ENCODE results near the gene KLHL40.
"Not testable (repeated sequence)": the region's sequence is repeated elsewhere in the genome, so short reads cannot be mapped to it uniquely, and the experiment has no call there.

KLHL40 gene

DNA sequence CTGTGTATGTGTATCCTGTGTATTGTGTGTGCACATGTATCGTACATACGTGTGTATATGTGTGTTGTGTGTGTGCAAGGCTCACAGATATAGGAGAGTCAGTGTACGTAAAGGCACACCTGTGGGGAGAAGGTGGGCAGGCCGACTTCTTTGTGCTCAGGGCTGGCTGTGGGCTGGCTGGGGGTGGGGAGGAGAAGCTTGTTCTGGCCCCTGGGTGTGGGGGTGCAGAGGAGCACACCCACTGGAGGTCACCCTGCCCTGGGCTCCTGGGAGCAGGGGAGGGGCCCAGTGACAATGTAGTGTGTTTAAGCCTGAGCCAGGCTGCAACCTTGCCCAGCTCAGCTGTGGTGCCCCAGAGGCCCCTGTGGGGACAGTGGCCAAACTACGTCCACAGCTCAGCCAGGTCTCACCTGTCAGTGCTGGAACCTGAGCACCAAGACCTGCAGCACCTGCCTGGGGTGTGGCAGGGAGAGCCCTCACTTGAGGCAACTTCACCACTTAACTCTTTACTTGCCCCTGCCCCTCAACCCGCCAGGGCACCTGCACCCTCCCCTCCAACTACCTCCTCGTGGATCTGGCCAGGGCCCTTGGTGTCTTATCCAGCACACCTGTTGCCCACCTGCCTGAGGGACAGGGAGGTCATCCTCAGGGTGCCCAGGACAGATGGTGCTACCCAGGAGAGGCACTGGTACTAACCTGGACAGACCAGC is 19.9 kb downstream of the KLHL40 start:
- no peak for DNase-seq

DNA sequence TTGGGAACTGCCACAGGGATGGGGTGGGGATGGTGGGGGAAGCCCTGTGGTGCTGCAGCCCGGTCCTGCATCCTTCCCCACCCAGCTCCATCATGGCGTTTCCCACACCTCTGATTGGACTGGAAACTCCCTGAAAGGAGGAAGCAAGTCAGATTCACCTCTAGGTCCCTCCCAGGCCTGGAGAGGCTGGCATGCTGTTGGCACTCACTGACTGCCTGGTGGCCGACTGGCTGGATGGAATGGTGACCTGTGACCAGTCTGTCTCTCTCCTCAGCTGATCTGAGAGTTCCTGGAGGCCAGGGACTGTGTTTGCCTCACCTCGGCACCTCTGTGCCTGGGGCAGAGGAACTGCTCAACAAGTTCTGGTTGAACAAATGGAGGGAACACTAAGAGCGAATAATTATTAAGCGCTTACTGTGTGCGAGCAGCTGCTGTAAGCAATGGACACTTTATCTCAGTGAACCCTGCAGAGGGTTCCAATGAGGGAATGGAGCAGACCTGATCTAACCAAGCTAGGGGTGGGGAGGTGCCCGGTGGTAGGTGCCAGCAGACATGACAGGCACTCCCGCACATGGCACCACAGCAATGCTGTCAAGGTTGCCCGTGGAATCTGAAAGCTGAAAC is 20.7 kb downstream of the KLHL40 start:
- no peak for DNase-seq

DNA sequence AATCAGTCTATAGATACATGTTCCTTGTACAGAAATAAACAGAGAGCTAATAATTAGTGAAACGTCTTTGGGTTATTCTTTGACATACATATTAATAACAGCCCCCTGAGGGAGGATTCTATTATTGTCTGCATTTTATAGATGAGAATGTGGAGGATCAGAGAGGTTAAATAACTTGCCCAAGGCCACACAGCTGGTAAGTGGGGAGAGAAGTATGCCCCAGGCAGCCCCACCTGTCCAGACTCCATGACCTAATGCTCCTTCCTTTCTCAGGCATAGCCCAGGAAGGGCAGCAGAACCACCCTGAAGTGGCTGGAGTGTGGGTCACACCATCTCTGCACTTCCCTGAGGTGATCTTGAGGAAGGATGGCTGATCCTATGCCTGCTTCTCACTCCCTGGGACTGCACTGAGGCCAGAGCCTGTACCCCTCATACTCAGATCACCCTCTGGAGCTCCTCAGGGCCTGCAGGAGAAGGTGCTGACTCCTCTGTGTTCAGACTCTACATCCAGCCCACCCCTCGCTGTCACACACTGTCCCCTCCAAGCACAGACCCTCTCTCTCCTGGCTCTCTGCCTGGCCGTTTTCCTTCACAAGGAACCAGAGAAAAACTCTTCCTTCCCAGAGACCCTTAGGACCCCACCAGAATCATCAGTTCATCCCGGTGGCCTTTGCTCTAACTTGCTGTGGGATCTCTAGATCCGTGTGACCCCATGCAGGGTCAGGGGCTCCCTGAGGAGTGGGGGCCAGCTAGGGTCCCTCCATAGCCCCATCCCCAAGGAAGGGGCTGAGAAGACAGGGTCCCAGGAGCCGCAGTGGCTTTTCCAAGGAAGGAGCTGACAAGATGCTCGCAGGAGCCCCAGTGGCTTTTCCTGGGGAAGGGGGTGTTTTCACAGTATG is 21.6 kb downstream of the KLHL40 start:
- DNase-seq, result no peak

DNA sequence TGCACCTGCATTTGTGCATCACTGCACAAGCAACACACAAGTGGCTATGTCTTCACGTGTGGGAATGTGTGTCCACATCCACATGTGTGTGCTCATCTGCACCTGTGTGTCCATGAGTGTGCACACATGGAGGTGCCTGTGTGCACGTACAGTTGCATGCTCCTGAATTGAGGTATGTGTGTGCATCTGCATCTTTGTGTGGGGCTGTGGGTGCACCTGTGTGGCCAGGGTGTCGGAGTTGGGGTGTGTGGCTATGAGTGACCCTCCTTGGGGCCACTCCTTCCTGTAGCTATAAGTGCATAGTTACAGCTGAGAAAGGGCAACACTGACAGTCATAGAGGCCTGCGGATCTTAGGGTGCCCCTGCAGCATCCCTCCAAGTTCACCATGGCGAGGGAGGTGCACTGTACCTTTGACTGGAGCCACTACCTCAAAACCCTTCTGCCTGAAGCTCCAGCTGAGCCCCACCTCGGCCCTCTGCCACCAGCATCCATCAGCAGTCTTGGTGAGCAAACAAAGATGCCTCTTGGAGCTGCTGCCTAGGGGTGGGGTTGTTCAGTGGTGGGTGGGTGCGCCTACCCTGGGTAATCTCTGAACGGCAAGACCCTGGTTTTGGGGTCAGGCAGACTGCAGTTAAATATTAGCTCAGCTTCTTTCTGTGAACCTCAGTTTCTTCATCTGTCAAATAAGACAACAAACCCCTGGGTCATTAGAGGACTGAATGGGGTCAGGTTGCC is 22.5 kb downstream of the KLHL40 start:
- no peak for DNase-seq

DNA sequence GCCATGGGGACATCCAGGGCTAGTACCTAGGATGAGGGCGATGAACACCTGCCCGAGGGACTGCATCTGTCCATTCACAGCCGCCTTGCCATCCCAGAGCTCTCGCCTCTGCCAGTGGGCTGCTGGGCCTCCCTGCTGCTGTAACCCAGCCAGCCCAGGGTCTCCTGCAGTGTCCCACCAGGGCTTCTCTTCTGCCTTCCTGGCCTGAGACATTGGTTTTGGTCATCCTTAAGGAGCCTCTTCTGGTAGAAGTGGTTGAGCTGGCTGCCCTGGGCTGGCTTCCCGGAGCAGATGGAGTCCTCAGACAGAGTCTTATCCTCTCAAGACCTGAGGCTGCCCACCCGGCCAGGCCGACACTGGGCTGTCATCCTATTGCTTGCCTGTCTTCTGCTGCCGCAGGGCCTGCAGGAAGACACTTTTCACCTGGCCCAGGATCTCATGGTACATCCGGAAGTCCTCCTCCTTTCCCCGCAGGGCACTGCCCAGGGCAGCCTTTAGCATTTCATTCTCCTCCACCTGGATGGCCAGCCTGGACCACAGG is 23.3 kb downstream of the KLHL40 start:
- no peak for DNase-seq

DNA sequence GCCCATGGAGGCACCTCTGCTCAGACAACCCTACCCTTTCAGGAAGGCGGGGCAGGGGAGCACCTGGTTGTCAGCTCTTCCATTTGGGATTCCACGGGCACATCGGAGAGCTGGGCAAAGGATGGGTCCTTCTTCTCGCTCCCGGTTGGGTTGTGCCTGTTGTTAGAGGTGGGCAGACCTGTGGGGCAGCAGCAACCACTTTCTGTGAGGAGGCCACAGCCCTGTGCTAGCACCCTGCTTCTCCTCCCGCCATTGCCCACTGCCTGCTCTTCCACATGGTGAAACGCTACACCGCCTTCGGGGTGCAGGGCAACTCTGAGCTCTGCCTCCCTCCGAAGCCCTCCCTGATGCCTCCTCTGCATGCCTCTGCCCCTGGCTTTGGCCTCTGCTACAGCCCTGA is 24.3 kb downstream of the KLHL40 start:
- DNase-seq, result no peak

DNA sequence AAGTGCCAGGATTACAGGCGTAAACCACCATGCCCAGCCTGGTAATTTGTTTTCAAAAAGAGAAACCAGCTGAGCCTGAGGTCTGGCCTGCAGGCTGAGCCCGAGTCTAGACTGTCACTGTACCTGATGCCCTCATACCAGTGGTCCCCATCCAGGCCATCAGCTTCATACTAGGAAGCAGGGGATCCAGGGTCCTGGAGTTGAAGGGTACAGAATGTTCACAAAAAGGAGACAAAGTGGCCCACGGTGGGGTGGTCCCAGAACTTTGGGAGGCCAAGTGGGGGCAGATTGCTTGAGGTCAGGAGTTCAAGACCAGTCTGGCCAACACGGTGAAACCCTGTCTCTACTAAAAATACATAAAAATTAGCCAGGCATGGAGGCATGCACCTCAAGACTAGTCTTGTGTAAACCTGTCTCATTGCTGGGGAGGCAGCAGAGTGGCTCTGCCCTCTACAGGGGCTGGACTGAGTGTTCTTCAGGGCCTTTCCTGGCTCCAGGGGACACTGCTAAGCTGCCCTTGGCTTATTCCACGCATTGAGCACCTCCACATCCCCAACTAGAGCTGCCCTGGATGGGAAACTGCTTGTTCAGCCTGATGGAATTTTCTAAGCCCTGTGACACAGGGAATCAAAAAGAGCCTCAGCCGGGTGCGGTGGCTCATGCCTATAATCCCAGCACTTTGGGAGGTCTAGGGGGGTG is 25.1 kb downstream of the KLHL40 start:
- no peak for DNase-seq

DNA sequence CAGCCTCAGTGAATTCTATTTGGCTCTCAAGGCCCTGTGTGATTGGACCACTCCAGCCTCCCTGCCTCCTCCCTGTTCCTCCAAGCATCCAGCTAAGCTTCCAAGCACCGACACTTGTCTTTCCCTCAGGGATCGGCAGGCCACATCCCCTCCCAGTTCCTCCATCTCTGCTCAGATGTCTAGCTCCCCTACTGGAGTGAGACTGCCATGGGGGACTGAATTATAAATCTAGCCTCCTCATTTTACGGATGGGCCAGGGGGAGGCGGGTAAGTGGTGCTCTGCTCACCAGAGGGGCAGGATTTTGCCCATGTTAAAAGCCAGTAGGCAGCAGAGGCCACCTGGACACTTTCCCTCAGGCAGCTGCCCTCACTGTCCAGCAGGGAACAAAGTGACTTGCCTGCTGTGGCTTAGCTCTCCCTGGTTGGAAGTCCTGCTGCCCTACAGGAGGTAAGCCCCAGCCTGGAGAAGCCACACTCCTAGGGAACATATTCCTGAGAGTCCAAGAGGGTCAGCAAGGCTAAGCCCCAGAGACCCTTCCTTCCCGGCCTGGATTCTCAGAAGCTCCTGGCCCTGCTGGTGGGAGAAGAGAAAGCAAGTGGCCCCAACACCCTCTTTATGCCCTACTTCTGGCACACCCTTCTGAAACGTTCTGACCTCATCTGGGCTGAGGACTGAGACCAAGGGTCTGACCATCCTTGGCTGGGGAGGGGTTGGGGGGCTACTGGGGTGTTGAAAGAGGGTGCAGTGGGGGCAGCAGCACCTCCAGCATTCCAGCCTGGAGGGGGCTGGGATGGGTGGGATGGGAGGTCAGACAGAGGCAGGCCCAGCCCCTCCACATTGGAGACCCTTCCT is 26.4 kb downstream of the KLHL40 start:
- DNase-seq, result no peak

DNA sequence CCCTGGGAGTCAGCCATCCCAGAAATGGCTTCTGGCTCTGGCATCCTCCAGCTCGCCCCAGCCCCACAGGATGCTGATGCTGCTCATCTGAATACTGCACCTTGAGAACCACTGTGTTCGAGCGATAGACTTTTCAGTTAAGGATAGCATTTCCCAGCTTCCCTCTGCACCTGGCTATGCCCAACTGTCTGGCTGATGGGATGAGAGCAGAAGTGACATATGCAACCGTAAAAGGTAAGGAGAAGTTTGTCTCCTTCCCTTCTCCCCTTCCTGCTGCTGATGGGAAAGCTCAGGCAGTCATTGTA is 27.0 kb downstream of the KLHL40 start:
- no peak for DNase-seq

DNA sequence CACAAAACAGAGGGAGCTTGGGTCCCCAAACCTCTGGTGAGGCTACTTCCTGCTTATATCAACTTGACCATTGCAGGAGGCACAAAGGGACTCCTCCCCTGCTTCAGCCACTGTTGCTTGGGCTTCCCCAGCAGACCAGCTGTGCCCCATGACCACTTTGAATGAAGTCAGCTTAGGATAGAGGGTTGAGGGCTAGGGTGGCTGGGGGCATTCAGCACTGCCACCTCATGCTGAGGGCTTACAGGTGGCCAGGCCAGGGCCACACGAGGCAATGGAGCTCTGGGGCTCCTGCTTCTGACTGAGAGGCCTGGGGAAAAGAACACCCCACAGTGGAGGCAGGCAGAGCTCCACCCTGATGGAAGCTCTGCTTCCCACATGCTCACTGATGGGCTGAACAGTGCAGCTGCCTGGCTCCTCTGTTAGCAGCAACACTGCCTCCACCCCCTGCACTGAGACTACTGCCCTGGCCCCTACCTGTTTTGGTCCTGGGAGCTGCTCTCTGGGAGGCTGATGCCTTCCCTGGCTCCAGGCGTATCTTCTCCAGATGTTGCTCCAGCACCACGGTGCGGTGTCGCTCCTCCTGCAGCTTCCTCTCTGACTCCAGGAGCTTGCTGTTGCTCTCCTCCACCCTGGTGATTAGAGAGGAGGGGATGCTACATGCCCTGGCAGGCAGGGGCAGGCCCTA is 27.5 kb downstream of the KLHL40 start:
- DNase-seq, result no peak

DNA sequence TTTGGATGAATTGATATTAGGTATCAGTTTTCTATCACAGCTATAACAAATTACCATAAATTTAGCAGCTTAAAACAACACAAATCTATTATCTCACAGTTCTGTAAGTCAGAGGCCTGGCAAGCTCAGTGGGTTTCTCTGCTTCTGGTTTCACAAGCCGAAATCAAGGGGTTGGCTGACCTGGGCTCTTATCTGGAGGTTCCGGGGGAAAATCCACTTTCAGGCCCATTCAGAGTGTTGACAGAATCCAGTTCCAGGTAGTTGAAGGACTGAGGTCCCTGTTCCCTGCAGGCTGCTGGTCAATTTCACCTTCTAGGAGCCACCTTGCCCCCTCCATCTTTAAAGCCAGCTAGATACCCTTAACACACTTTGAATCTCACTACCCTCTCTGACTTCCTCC is 28.4 kb downstream of the KLHL40 start:
- DNase-seq, result no peak

DNA sequence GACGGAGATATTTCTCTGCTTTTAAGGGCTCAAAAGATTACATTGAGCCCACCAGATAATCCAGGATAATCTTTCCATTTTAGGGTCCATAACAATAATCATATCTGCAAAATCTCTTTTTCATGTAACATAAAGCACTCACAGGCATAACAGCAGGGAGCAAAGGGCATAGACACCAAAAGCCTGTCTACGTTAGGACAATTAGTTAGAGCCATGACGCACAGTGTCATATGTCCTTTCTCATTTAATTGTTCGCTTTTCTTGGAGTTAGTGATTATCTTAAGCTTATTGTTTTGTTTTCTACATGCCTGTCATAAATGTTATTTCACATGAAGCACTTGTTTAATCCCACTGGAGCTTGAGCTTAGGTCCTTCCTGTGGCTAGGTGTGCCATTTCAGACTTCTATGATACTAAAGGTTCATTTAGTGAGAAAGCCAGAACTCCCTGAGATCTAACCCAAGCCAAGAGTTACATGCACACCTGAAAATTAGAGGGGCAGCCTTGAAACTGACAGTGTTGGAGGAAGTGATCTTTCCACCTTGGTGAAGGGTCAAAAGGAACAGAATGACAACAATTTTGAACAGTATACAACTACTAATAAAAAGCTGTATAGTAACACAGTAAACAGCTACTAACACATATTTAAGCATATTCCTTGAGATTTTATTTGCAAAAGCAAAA is 29.0 kb downstream of the KLHL40 start:
- DNase-seq, result no peak

DNA sequence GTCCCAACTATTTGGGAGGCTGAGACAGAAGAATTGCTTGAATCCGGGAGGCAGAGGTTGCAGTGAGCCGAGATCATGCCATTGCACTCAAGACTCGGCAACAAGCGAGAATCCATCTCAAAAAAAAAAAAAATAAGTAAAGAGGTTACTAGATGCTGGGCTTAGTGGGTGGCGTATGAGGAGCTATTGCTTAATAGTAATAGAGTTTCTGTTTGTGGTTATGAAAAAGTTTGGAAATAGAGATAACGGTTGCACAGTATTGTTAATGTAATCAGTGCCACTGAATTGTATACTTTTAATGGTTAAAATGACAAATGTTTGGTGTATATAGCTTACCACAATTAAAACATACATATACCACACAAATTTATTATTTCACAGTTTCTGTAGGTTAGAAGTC is 32.0 kb downstream of the KLHL40 start:
- no peak for DNase-seq

DNA sequence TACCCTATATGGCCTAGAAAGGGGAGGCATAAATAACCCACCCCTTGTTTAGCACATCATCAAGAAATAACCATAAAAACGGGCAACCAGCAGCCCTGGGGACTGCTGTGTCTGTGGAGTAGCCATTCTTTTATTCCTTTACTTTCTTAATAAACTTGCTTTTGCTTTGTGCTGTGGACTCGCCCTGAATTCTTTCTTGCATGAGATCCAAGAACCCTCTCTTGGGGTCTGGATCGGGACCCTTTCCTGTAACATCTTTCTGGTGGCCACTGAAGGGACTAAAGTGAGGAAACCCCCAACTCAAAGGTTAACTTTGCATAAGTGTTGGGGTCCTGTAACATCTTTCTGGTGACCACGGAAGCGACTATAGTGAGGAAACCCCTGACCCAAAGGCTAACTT is 33.0 kb downstream of the KLHL40 start:
- DNase-seq, result no peak

DNA sequence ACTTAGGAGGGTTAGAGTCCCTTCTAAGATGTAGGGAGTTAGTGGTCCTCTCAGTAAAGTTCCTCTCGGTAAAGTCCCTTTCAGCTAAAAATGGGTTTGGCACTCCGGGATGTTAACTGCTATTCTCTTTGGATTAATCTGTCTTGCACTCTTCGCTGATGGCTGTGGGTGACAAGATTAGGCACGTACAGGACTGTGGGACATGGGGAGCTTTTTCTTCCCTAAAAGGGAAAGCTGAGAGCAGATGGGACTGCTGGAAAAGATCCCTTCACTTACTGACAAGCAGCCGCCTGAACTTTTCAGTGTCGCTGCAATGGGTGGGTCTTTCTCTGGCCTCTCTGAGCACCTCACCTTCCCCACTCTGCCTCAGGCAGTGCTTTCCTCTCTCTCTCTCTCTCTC is 33.7 kb downstream of the KLHL40 start:
- DNase-seq, result no peak

DNA sequence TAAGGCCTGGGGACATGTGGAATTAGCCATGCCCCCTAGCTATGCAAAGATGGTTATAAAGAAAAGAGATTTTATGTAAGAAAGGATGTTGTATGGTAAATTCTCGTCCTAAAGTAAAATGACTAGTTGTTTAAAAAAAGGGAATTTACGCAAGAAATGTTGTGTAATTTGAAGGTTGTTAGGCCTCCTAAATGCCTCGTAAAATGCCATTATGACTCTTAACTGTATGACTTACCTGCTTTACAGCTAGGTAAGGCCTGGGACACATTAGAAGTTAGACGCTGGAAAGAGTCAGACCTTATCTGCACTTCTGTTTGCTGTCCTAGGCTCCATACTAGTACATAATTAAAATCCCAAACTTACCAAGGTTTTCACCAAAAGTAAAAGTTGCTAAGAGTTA is 34.8 kb downstream of the KLHL40 start:
- DNase-seq, result no peak

DNA sequence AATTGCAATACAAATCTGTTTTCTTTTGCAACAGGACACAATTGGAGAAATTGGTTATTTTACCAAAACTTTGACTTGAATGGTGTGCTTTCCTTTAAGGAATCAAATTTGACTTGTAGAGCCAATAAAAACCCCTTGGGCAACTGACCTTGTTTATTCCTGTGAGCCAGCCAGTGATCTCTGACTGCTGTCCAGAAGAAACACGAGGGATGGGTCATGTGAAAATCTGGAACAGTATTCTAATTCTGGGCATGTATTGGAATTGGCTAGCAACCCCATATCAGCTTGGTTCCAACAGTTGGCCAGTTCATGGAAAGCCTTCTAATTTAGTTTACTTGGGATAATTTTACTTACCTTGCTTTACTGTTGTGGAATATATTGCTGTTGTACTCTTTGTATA is 36.4 kb downstream of the KLHL40 start:
- no peak for DNase-seq

DNA sequence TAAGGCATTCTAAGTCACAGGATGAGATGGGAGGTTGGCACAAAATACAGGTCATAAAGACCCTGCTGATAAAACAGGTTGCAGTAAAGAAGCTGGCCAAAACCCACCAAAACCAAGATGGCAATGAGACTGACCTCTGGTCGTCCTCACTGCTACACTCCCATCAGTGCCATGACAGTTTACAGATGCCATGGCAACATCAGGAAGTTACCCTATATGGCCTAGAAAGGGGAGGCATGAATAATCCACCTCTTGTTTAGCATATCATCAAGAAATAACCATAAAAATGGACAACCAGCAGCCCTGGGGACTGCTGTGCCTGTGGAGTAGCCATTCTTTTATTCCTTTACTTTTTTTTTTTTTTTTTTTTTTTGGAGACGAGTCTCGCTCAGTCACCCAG is 37.1 kb downstream of the KLHL40 start:
- DNase-seq, result not testable (repeated sequence)

DNA sequence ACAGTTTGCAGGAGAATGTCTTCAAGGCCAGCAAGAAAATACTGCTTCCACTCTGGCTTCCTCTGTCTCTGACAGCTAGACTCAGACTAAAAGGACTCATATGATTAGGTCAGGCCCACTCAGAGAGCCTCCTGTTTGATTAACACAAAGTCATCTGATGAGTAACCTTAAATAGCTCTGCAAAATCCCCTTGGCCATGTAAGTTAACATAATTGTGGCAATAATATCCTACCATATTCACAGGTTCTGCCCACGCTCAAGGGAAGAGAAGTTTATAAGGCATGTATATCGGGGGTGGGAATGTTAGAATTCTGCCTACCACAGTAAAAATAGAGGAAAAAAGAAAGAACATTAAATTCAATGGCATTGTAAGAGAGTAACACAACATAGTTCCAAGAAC is 37.9 kb downstream of the KLHL40 start:
- DNase-seq, result no peak

DNA sequence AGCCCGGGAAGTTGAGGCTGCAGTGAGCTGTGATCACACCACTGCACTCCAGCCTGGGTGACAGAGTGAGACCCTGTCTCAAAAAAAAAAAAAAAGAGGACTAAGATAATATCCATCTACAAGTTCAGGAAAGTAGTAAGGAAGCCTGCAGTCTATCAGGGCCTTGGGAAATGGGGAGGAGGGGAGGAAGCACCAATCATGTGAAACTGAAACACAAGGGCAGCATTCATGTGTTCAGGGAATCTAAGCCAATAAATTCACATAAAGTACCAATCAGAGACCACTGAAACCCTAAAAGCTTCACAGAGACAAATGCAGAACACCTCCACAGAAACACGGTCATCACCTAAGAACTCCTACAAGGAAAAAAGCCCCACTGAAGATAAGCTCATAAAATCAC is 40.1 kb downstream of the KLHL40 start:
- no peak for DNase-seq

Data from NCI-H774 (cell line).